K562 (cell line): ENCODE data around the gene HDAC6. TPM values are rescaled to one million over a fixed set of nuclear protein-coding genes. Genes with fewer than 3 reads are reported as not detected.

ENCODE experiments used
- ATAC-seq: fragments of 200-7000 bp; cut with Tn5 transposase; 3 replicates; pipeline ENCODE4 v1.9.1; 2020; ENCODE audit warnings: moderate library complexity
- BruUV-seq: library from RNA; stranded (reverse); fragments of 400-500 nt; replicated peaks from 2 replicates; lab custom pipeline; 2021; lab: Mats Ljungman, UMichigan
- CTCF ChIA-PET: fragments of 300-600 bp; formaldehyde crosslinking; extraction: SDS; loops from one replicate; lab custom pipeline; 2021; ENCODE audit warnings: low intra/inter-chr PET ratio; lab: Yijun Ruan, JAX
- POLR2A ChIA-PET: fragments of 300-600, 350-650 bp; sonication (Branson Sonifier 250); formaldehyde crosslinking; extraction: SDS; loops from one replicate; lab custom pipeline; 2021; ENCODE audit warnings: antibody characterized with exemption, inconsistent platforms; lab: Yijun Ruan, JAX
- DNase-seq, 4 experiments: peaks; one replicate each; pipeline versions ENCODE4 v3.0.0 to v3.0.0-alpha.2; 2011 to 2018; ENCODE audit warnings: low spot score in 3 of 4, mixed read lengths in 3 of 4; ENCODE audit errors: extremely low read depth in 1 of 4
- FAIRE-seq: peaks from 2 replicates; lab custom pipeline; 2011; peaks lifted over from hg19 to GRCh38; lab: Jason Lieb, UNC
- H2AFZ ChIP-seq: 2 replicates; pipeline ENCODE4 v1.6.0; 2011; ENCODE audit warnings: low read depth, low read length, control low read depth, inconsistent platforms
- H3K27ac ChIP-seq: fragments of 200-600 bp; 3 replicates; pipeline ENCODE4 v1.8.0; 2011; ENCODE audit warnings: low read depth, mild to moderate bottlenecking, control low read depth, inconsistent platforms, low read length, moderate library complexity, mixed read lengths; ENCODE audit errors: extremely low read depth
- H3K27me3 ChIP-seq, 2 experiments: fragments of 300-600 bp in 1 of 2; 2 replicates in 1 of 2; 3 replicates in 1 of 2; pipeline versions ENCODE4 v1.6.0 to v1.8.0; 2011; ENCODE audit warnings: inconsistent platforms in 2 of 2, low read length in 2 of 2, mild to moderate bottlenecking in 1 of 2, mixed read lengths in 1 of 2, moderate library complexity in 1 of 2; ENCODE audit not compliant: control insufficient read depth in 2 of 2, insufficient read depth in 2 of 2
- H3K36me3 ChIP-seq: fragments of 300-600 bp; 3 replicates; pipeline ENCODE4 v1.8.0; 2011; ENCODE audit warnings: mild to moderate bottlenecking, low read length, inconsistent platforms; ENCODE audit not compliant: control insufficient read depth, insufficient read depth
- H3K4me1 ChIP-seq, 2 experiments: fragments of 200-600 bp in 1 of 2; replicated peaks in 1 of 2; 2 replicates in 1 of 2; 3 replicates in 1 of 2; pipeline versions ENCODE4 v1.5.1 to v1.8.0; 2011; ENCODE audit warnings: inconsistent platforms in 2 of 2, low read length in 2 of 2, mild to moderate bottlenecking in 1 of 2, mixed read lengths in 1 of 2, moderate library complexity in 1 of 2; ENCODE audit not compliant: control insufficient read depth in 2 of 2, insufficient read depth in 2 of 2
- H3K4me2 ChIP-seq: 2 replicates; pipeline ENCODE4 v1.6.1; 2011; ENCODE audit warnings: low read length, control low read depth, inconsistent platforms, mixed read lengths; ENCODE audit not compliant: insufficient read depth
- H3K4me3 ChIP-seq: fragments of 200-600 bp; sonication (generic), shearing (Covaris generic); 2 replicates; pipeline ENCODE4 v1.5.1; 2016; ENCODE audit warnings: control low read depth, inconsistent platforms
- H3K79me2 ChIP-seq: fragments of 200-600 bp; 3 replicates; pipeline ENCODE4 v1.8.0; 2011; ENCODE audit warnings: low read length, inconsistent platforms; ENCODE audit not compliant: control insufficient read depth, insufficient read depth
- H3K9ac ChIP-seq, 2 experiments: 2 replicates each; pipeline versions ENCODE4 v1.6.0 to v1.6.1; 2011; ENCODE audit warnings: low read depth in 2 of 2, low read length in 2 of 2, control low read depth in 1 of 2, inconsistent platforms in 1 of 2, mild to moderate bottlenecking in 1 of 2, mixed read lengths in 1 of 2; ENCODE audit not compliant: insufficient read depth in 1 of 2
- H3K9me1 ChIP-seq: one replicate; pipeline ENCODE4 v1.6.0; 2011; ENCODE audit warnings: inconsistent platforms, mild to moderate bottlenecking, low read length, moderate library complexity; ENCODE audit not compliant: control insufficient read depth, insufficient read depth
- H3K9me3 ChIP-seq: replicated peaks from 2 replicates; pipeline ENCODE4 v1.5.1; 2011; ENCODE audit warnings: low read depth, low read length, inconsistent platforms; ENCODE audit not compliant: control insufficient read depth, insufficient read depth
- H4K20me1 ChIP-seq: replicated peaks from 2 replicates; pipeline ENCODE4 v1.6.1; 2011; ENCODE audit warnings: low read length, inconsistent platforms, mixed read lengths; ENCODE audit not compliant: control insufficient read depth, insufficient read depth
- SPI1 ChIP-seq: IDR thresholded peaks from 2 replicates; pipeline ENCODE4 v1.6.1; 2011; ENCODE audit warnings: low read depth, low read length, control low read depth, borderline replicate concordance
- TCF7L2 ChIP-seq: fragments of 150-350 bp; IDR thresholded peaks from 2 replicates; pipeline ENCODE4 v1.6.1; 2016; ENCODE audit warnings: low read depth, mild to moderate bottlenecking, low read length, moderate library complexity
- VEZF1 ChIP-seq: fragments of 200-800 bp; sonication (Bioruptor generic); IDR thresholded peaks from 2 replicates; pipeline ENCODE4 v1.6.1; 2017; ENCODE audit warnings: missing genetic modification characterization, missing compliant biosample characterization
- ZNF41 ChIP-seq: fragments of 250-450 bp; sonication (Bioruptor Pico); conservative IDR thresholded peaks from 2 replicates; pipeline ENCODE4 v1.4.0; 2020; ENCODE audit warnings: mild to moderate bottlenecking
- WGBS: fragments of 100-300 bp; shearing (Covaris generic); methylation state at CpG from one replicate; pipeline ENCODE4 v1.1.6; 2016; ENCODE audit warnings: low coverage, mixed read lengths; ENCODE audit not compliant: insufficient coverage; ENCODE audit errors: missing lambda C conversion rate; 5-methylcytosine and 5-hydroxymethylcytosine counted together
- in situ Hi-C: fragments of 300-500 bp; cut with MboI; formaldehyde crosslinking; loops from 4 replicates; pipeline ENCODE4 v1.15.0; 2018; ENCODE audit warnings: inconsistent platforms, mixed read lengths
- intact Hi-C: fragments of 100-400 bp; cut with micrococcal nuclease; formaldehyde crosslinking; loops from 2 replicates; pipeline ENCODE4 v1.14.2; 2022
- polyA plus RNA-seq, 8 experiments: library from polyadenylated mRNA; depleted of rRNA in 4 of 8; stranded (reverse) in 5 of 8; unstranded in 3 of 8; fragments of >200 nt; fragmentation: Nextera tagmentation in 2 of 8; fragmentation: Illumina TruSeq in 1 of 8; extraction: Ambion mirVana in 2 of 8; extraction: Trizol in 1 of 8; gene quantifications; 2 replicates each; pipeline versions ENCODE4 v1.2.1 to v1.2.3, GENCODE V29; 2011 to 2014; ENCODE audit warnings: inconsistent platforms in 1 of 8, missing spikeins in 1 of 8
- total RNA-seq, 7 experiments: library from RNA; depleted of rRNA in 6 of 7; stranded (reverse); fragments of >200 nt in 6 of 7; fragmentation: Illumina TruSeq in 2 of 7; extraction: Trizol in 2 of 7; gene quantifications; 2 replicates each; pipeline versions ENCODE4 v1.2.1 to v1.2.3, GENCODE V29; 2011 to 2021; ENCODE audit warnings: low replicate concordance in 1 of 7

The HDAC6 gene
- total and polyA plus RNA-seq, 9 of the 15 experiments (the other 6 are each of a cell fraction or from before 2014, with no cell fraction given): 29.9 to 101 (median 71.2) TPM

- FAIRE-seq: no peak
- intact Hi-C loops (no loop called here), in situ Hi-C loops (no loop called here)
- Histone ChIP-seq H3K4me2 (no peak overlapping the region), H3K4me3 (no peak overlapping the region), H2AFZ (no peak overlapping the region), H4K20me1 (no peaks in the 10 kb centered on the region), H3K27me3 (no peaks in the 10 kb centered on the region), H3K27ac (no peak overlapping the region), H3K9me1 (no peaks in the 10 kb centered on the region), H3K9me3 (no peaks in the 10 kb centered on the region), H3K9ac (peak overlapping the region in 1 of 2 experiments; percentile 26; a peak in 1 of 4 replicates), H3K79me2 (no peaks in the 10 kb centered on the region), H3K4me1 (peaks cover 3 to 8% of the 10 kb centered on the region in 2 experiments; a peak in 3 of 5 replicates), H3K36me3 (no peaks in the 10 kb centered on the region)
- CTCF ChIA-PET: no interaction called here
- TF ChIP-seq ZNF41 (no peak), SPI1 (peak; percentile 67), VEZF1 (CRISPR knock-in tag) (no peak), TCF7L2 (no peak)
- POLR2A ChIA-PET: no interaction called here
- no peak for DNase-seq
- WGBS: 40% methylated on average over 8 of the region's 8 CpGs
- peak; percentile 50; the same call in 2 of the 3 replicates for ATAC-seq
- BruUV-seq: no TSS peak
Observed at GRCh38 chrX:48753708-48754228, 48.1 kb upstream of the HDAC6 start.
